Parathyroid adenoma (tissue), 2 donors: Measurements from ENCODE around the gene DOK3.
"Not testable (repeated sequence)": the region's sequence is repeated elsewhere in the genome, so short reads cannot be mapped to it uniquely, and the experiment has no call there.

ENCODE experiments used
- H2AFZ ChIP-seq: fragments of 300-600 bp; sonication (generic); one replicate; pipeline ENCODE4 v1.7.0; 2017; ENCODE audit warnings: antibody characterized with exemption, mild to moderate bottlenecking
- H3K27ac ChIP-seq: fragments of 300-600 bp; sonication (generic); one replicate; pipeline ENCODE4 v1.7.0; 2017
- H3K27me3 ChIP-seq: fragments of 300-600 bp; sonication (generic); one replicate; pipeline ENCODE4 v1.7.0; 2017; ENCODE audit warnings: low read length; ENCODE audit not compliant: control insufficient read depth, insufficient read depth
- H3K36me3 ChIP-seq: fragments of 300-600 bp; sonication (generic); one replicate; pipeline ENCODE4 v1.7.0; 2017; ENCODE audit warnings: low read length; ENCODE audit not compliant: control insufficient read depth, insufficient read depth
- H3K4me1 ChIP-seq: fragments of 300-600 bp; sonication (generic); one replicate; pipeline ENCODE4 v1.7.0; 2017; ENCODE audit warnings: control low read depth
- H3K4me2 ChIP-seq: fragments of 300-600 bp; sonication (generic); one replicate; pipeline ENCODE4 v1.7.0; 2017; ENCODE audit warnings: low read length
- H3K4me3 ChIP-seq: fragments of 300-600 bp; sonication (generic); one replicate; pipeline ENCODE4 v1.7.0; 2017; ENCODE audit warnings: low read depth, low read length
- H3K79me2 ChIP-seq: fragments of 300-600 bp; sonication (generic); one replicate; pipeline ENCODE4 v1.7.0; 2017; ENCODE audit warnings: control low read depth
- H3K9ac ChIP-seq: fragments of 300-600 bp; sonication (generic); one replicate; pipeline ENCODE4 v1.7.0; 2017; ENCODE audit warnings: mild to moderate bottlenecking
- H3K9me3 ChIP-seq: fragments of 300-600 bp; sonication (generic); one replicate; pipeline ENCODE4 v1.7.0; 2017; ENCODE audit warnings: low read length; ENCODE audit not compliant: control insufficient read depth
- CTCF ChIP-seq: fragments of 300-600 bp; sonication (generic); IDR thresholded peaks from one replicate; pipeline ENCODE4 v1.7.0; 2017; ENCODE audit warnings: antibody characterized with exemption, mild to moderate bottlenecking
- donor health status: primary hyperparathyroidism.

The DOK3 gene

GRCh38 chr5:177486256-177486655, 23.4 kb downstream of the DOK3 start:
- no peaks in the 10 kb centered on the region for H3K79me2 ChIP-seq
- no peak overlapping the region for H2AFZ ChIP-seq
- no peak overlapping the region for H3K4me3 ChIP-seq
- H3K9ac ChIP-seq: no peak overlapping the region
- no peaks in the 10 kb centered on the region for H3K9me3 ChIP-seq
- no peak overlapping the region for H3K27ac ChIP-seq
- no peaks in the 10 kb centered on the region for H3K4me1 ChIP-seq
- no peak overlapping the region for H3K4me2 ChIP-seq
- H3K36me3 ChIP-seq: no peaks in the 10 kb centered on the region
- no peaks in the 10 kb centered on the region for H3K27me3 ChIP-seq
- TF ChIP-seq CTCF: no peak

GRCh38 chr5:177485753-177486152, 23.9 kb downstream of the DOK3 start:
- not testable (repeated sequence) for H3K9me3 ChIP-seq, H3K4me1 ChIP-seq, H3K36me3 ChIP-seq, H3K27ac ChIP-seq, H3K27me3 ChIP-seq, H3K4me3 ChIP-seq, H3K79me2 ChIP-seq, H3K4me2 ChIP-seq, H2AFZ ChIP-seq, H3K9ac ChIP-seq

GRCh38 chr5:177484902-177485549, 24.6 kb downstream of the DOK3 start:
- Histone ChIP-seq H3K4me1 (peaks cover 6% of the 10 kb centered on the region), H2AFZ (no peak overlapping the region), H3K4me3 (no peak overlapping the region), H3K4me2 (no peak overlapping the region), H3K9me3 (no peaks in the 10 kb centered on the region), H3K27me3 (no peaks in the 10 kb centered on the region), H3K79me2 (no peaks in the 10 kb centered on the region), H3K9ac (no peak overlapping the region), H3K36me3 (peaks cover 2% of the 10 kb centered on the region), H3K27ac (no peak overlapping the region)
- no peak for TF ChIP-seq CTCF

GRCh38 chr5:177483994-177484901, 25.4 kb downstream of the DOK3 start:
- Histone ChIP-seq H3K9ac (no peak overlapping the region), H3K79me2 (no peaks in the 10 kb centered on the region), H3K36me3 (peaks cover 2% of the 10 kb centered on the region), H3K27ac (no peak overlapping the region), H2AFZ (no peak overlapping the region), H3K4me3 (no peak overlapping the region), H3K27me3 (no peaks in the 10 kb centered on the region), H3K4me1 (peaks cover 14% of the 10 kb centered on the region), H3K4me2 (no peak overlapping the region), H3K9me3 (no peaks in the 10 kb centered on the region)
- no peak for TF ChIP-seq CTCF

- peaks cover 26% of the 10 kb centered on the region for H3K4me1 ChIP-seq
These were observed 26.6 kb downstream of the DOK3 start for GRCh38 chr5:177483042-177483441.

More at GRCh38 chr5:177483042-177483441, 26.6 kb downstream of the DOK3 start:
- H3K27me3 ChIP-seq: no peaks in the 10 kb centered on the region
- H3K9me3 ChIP-seq: no peaks in the 10 kb centered on the region
- H3K27ac ChIP-seq: no peak overlapping the region
- peaks cover 2% of the 10 kb centered on the region for H3K36me3 ChIP-seq
- no peak overlapping the region for H2AFZ ChIP-seq
- no peak overlapping the region for H3K4me2 ChIP-seq
- no peak overlapping the region for H3K4me3 ChIP-seq
- H3K9ac ChIP-seq: no peak overlapping the region
- no peak for TF ChIP-seq CTCF
- H3K79me2 ChIP-seq: no peaks in the 10 kb centered on the region
